Erythroblast (primary cell): ENCODE results near the gene RHBDL1.

Experiments used
- GATA1 ChIP-seq: IDR thresholded peaks from 2 replicates; pipeline ENCODE4 v1.6.1; 2011; ENCODE audit warnings: low read depth, mild to moderate bottlenecking, control low read depth, low read length, moderate library complexity
- POLR2A ChIP-seq: IDR thresholded peaks from 2 replicates; pipeline ENCODE4 v1.6.1; 2011; ENCODE audit warnings: mild to moderate bottlenecking, low read length

DNA sequence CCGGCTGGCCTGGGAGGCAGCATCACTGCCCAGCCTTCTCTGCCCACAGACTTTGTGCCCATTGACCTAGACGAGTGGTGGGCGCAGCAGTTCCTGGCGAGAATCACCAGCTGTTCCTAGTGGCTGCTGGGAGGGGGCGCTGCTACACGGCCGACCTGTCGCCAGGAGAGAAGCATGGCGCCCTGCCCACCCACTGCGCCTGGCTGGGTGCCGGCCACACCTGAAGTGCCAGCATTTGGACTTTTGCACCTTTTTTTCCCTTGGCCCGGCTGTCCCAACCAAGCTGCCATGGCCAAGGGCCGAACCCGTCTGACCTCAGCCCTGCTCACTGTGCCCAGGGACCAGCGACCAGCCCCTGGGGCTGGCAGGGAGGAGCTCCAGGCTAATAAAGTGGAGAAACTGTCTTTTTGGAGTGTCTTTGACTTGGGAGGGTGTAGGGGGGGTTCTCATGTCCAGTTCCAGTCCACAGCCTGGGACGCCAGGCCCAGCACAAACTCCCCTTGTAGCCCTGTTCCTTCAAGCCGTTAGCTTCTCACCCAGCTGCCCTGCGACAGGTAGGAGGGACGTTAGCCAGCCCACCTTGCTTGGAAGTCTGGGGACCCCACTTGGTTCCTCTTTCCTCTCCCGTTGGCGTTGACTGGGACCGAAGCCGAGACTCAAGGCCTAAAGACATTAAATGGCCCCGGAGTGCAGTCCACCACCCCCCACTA is 27.2 kb upstream of the RHBDL1 start:
- no peak for TF ChIP-seq POLR2A
- TF ChIP-seq GATA1: no peak
